HG03457 (cell line): Measurements from ENCODE around the gene NPL.

Source experiments
- ATAC-seq: cut with Tn5 transposase; IDR thresholded peaks from one replicate; pipeline ENCODE4 v1.9.1; 2021; ENCODE audit warnings: moderate number of reproducible peaks; ENCODE audit not compliant: unreplicated experiment

NPL gene, protein sequence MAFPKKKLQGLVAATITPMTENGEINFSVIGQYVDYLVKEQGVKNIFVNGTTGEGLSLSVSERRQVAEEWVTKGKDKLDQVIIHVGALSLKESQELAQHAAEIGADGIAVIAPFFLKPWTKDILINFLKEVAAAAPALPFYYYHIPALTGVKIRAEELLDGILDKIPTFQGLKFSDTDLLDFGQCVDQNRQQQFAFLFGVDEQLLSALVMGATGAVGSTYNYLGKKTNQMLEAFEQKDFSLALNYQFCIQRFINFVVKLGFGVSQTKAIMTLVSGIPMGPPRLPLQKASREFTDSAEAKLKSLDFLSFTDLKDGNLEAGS

GRCh38 chr1:182789138-182790076, at the start of gene NPL:
TSS of gene NPL (plus strand) at chr1:182789773. CDS start at chr1:182794372, 4,599 bp downstream.
- ATAC-seq: peak; percentile 91

DNA sequence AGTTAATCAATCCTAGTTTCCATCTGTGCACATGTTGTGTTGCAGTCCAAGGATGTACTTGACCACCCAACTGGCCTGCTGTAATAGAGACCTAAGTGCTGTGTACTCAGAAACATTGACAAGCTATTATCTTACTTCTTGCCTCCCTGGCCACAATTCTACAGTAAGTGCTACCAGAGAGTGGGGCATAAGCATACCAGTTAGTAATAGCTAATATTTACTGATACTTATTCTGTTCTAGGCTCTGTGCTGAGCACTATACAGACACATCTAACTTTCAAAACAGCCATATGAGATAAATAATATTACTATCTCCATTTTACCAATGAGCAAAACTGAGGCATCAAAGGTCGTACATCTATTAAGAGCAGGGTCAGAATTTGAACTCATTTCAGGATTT, 49.5 kb upstream of the NPL start:
- no peak for ATAC-seq

GRCh38 chr1:182742780-182743179, 46.8 kb upstream of the NPL start:
- no peak for ATAC-seq

DNA sequence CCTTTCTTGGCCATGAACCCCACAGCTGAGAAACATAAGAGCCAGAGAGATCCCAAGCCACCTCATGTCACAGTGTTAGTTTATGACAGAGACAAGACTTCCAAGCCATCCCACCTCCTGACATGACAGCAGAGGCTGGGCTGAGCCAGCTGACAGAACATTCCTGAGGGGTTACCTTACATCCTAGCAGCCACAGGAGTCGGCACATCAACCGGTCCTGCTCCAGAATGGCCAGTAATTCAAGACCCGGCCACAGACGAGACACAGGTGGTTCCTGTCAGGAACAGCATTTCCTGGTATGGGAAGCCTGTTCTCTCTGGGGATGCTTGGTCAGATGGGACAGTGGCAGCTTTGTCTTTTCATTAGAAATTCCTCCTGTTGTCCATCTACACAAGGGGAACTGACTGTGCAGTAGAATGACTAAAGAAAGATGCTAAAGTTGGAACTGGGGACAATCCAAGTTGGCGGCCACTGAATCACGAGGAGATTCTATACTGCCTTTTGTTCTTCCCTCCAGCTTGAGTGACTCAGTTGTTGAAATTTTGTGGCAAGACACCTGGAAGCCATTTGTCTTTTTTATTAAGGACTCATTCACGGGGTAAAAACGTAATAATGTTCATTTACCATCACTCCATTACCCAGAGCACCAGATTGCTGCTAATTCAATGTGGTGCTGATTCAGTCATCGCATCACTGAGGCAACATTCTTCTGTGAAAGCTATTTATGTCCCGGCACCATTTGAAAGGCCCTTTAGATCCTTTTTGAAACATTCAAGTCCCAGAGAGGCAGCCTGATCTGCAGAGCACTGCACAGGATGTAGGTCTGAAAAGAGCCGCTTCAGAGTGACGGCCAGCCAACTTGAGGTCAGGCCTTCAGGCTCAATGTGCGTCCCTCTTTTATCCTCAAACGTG, 37.2 kb upstream of the NPL start:
- ATAC-seq: no peak

GRCh38 chr1:182754087-182754486, 35.5 kb upstream of the NPL start:
- ATAC-seq: no peak

DNA sequence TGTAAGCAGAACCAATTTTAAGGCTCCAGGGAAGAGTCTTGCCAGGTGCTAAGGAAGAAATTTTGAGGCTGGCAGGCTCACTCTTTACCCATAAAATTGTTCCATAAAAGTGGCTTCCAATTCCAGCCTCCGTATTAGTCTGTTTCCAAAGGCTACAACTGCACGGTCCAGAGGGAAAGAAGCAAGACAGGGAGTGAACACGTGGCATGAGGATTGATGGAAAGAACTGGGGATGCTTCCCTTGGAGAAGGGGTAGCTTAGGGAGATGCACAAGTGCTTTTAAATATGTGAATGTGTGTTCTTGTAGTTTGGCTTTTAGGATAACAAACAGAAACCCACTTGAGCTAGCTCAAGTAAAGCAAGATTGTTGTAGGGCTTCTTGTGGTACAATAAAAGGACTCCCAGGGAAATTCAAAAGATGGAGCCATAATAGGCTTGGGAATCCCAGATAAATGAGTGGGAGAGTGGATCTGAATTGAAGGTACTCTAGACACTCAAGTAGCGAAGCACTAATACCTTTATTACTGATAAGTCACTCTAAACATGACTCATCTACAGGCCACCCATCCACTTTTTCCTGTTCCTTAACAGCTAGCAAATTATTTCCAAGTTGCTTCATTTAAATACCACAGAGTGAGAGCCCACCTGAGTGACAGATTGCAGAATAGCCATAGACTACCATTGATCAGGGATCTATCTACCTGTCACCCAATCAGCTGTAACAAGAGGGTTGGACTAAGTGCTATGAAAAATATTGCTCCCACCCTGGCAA, 34.8 kb upstream of the NPL start:
- ATAC-seq: no peak

GRCh38 chr1:182755632-182756031, 33.9 kb upstream of the NPL start:
- ATAC-seq: no peak

DNA sequence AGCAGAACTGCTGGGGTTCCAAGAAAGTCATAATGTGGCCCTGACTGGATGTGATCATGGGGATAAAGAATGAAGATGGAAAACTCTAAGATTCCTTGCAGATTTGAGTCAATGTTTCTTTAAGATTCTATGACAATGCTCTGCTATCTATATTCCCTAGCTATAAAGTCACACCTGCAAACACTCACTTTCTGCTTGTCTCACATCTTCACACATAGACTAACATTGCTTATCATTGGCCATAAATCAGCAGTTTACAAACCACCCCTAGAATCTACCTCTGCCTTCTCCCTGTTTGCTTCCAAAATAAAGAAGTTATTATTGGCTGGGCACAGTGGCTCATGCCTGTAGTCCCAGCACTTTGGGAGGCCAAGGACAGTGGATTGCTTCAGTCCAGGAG, 33.1 kb upstream of the NPL start:
- ATAC-seq: no peak

- no peak for ATAC-seq
Measured at GRCh38 chr1:182761396-182762395, 27.9 kb upstream of the NPL start.

DNA sequence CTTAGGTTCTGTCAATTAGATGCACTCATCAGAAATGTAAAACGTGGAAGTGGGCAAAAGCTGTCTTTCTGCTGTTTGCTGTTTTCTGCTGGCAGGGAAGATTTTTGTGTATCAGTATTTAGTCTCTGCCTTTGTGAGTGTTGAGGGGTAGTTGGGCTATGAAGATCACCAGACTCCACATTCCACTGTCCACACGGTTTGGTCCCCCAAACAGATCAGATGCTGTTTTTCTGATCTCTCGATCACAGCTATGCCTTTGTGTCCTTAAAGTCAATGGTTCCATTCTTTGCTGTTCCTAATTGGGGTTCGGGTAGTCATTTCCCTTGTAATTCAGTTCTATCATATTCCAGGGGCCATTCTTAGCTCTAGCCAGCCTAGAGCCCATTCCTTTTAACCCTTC, 27.0 kb upstream of the NPL start:
- ATAC-seq: no peak

DNA sequence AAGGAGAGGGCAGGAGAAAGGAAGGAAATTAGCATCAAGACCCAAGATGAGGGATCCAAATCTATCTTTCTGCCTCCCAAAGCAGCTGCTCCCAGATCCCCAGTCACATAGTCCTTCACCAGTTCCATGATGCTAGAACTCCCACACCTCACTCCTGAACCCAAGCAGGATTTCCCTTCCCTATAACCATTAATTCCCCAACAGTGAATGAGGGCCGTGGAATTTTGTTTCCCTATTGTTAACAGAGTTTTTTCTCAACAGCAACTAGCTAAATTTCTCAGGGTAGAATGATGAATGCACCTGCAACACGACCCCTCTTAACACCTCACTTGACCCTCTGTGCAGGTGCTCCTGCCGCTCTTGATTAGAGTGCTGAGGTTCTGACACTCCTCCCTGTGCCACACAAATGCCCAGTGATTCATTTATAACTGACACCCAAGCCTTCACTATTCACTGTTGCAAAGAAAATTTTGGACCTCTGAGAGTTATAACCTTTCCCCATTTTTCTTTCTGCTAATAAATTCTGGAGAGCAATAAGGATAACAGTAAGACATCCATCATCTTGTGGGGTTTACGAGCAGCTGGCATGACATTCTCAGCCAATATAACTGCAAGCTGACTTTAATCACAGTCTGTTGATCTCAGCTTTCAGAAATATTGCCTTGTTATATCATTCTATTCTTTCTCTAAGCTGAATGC, 25.4 kb upstream of the NPL start:
- ATAC-seq: no peak

- ATAC-seq: no peak
Measured at GRCh38 chr1:182765391-182765790, 24.2 kb upstream of the NPL start.

DNA sequence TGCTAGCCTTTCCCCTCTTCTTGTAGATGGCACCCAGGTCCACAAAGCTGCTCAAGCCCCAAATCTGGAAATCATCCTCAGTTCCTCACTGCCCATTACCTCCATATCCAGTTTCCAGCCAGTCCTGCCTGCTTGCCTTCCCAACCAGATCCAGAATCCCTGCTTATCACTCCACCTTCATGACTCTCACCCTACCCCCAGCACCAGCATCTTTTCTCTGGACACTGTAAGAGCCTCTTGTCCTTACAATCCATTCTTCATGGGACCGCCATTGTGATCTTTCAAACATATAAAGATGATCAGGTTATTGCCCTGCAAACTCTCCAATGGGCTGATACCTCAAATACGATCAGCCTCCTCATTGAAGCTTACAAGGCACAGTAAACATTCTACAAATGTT, 23.5 kb upstream of the NPL start:
- ATAC-seq: no peak

DNA sequence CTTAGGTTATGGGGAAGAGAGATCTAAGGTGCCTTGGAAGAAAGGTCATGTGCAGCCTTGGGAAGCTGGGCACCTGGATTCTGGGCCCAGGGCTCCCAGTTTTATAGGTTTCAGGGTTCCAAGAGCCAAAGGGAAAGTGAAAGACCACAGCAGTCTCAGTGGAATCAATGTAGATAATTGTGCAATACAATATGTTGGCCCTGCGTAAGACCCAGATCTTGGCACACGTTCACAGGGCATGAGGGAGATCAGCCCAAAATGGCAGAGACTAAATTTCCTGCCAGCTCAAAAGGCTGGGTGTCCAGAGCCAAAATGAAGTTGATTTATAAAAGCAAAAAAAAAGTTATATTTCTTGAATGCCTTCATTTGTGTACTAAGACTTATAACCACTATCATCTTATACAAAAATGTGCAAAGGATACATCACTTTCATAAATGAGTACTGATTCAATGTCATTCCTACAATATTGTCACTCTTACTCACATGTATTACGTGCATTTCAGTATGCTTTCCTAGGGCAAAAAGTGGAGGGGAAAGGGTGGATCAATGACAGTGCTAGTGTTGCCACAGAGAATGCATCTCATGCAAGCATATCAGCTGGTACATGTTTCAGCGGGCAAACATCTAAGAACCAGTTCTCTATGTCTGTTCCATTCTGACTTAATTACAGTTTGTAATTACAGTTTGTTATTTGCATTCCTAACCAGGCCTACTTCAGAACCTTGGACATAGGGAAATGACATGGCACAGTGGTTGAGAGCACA, 22.5 kb upstream of the NPL start:
- ATAC-seq: no peak

DNA sequence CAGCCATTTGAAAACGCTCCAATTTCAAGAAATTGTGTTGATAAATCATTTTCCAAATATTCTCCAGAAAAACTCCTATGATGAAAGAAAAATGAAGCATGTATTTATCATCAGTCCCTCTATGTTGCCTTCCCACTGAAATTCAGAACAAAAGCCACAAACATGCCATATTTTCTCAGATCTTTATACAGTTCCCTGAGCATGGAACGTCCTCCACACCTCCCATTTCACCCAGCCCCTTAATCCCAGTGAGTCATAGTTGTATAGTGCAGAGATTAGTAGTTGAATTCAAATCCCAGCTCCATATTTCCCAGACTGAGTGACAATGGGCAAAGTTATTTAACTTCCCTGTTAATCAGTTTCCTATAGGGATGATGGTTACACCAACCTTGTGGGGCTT, 20.6 kb upstream of the NPL start:
- ATAC-seq: no peak

GRCh38 chr1:182770232-182770631, 19.3 kb upstream of the NPL start:
- ATAC-seq: no peak

DNA sequence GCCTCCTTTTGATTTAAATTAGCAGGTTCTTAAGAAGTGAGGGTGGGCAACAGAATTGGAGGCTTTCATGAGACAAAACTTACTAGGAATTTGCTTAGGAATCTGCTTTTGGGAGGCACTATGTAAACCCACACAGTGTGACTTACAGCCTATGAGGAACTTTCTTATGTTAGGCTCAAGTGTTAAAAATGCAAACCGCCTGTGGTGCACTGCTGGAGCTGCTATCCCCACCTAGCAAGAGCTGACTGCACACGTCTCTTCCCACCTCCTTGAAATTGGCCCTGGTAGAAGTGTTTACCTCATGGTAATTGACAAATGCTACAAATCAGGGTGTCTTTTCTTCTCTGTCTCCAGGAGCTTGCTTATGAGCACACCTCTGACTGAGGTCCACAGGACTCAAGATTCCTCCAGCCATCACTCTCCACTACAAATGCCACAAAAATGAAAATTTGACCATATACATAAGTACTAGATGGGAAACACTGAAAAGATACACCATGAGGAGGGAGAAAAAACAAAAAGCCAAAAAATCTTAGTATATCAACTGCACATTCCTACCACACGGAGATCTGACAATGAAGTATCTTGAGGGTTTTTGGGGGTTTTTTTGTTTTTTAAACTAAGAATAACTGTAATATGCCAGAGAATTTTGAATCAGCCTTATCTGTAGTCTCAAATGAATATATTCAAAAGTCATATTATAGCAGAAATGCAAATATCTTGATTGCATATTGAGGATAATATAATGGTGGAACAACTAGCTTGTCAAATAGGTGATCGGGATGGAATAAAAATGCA, 18.2 kb upstream of the NPL start:
- no peak for ATAC-seq
